ENCODE measurements around the gene TMEM154. TPM values are rescaled to one million over a fixed set of nuclear protein-coding genes. Genes with fewer than 3 reads are reported as not detected.
"Not testable (repeated sequence)": the region's sequence is repeated elsewhere in the genome, so short reads cannot be mapped to it uniquely, and the experiment has no call there.

Gene TMEM154
- total RNA-seq, 1 donor from 2014 or later: 0.24 TPM

DNA sequence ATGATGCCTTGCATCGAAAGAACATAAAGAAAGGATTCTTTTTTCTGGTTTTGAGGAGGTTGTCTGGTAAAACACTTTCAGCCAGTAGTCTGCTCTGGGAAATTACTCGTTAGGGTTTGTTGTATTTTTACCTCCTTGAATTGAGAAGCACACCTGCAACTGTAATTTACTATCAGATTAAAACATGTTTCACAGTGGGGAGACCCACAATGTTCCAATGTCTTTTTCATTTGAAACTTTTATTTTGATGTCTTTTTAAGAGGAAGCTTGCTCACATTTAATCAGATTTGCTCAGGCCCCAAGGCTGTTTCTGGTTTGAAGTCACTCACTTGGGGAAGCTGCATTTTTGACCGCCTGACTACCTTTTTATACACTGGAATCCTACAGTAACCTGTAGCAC is 12.0 kb downstream of the TMEM154 start:
- no peak for DNase-seq (ENCODE audit: low read depth)

DNA sequence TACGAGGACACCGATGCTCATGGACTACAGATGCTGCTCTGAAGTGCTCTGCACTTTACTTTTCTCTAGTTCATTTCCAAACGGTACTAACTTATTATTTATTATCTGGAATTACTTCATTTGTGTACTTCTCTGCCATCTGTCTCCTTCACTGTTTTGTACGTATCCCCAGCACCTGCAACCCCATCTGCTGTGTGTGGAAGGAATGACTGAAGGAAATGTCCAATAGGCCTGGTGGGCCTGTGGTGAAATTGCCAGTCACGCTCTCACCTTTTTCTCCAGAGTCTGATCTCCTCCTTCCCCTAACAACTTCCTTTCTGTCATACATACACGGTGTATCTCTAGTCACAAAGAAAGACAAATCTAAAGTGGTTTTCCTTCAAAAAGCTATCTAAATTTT is 12.9 kb downstream of the TMEM154 start:
- DNase-seq (ENCODE audit: low read depth): no peak

DNA sequence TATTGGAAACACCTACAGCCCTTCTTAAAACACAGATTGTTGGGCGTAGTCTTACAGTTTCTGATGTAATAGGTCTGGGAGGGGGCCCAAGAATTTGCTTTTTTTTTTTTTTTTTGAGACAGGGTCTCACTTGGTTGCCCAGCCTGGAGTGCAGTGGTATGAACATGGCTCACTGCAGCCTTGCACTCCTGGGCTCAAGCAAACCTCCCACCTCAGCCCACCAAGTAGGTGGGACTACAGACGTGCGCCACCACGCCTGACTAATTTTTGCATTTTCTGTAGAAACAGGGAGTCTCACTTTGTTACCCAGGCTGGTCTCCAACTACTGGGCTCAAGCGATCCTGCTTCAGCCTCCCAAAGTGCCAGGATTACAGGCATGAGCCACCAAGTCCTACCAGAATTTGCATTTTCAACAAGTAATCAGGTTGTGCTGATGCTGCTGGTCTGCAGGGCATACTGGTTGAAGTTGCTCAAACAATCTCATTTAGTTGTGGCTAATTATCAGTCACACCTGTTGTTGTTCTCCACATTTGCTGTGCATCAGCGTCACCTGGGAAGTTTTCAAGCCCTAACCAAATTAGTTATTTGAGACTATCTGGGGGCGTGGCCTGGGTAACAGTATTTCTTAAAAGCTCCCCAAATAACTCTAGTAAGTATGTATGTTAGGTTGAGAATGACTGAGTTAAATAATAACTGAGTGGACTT is 14.0 kb downstream of the TMEM154 start:
- DNase-seq (ENCODE audit: low read depth): no peak

DNA sequence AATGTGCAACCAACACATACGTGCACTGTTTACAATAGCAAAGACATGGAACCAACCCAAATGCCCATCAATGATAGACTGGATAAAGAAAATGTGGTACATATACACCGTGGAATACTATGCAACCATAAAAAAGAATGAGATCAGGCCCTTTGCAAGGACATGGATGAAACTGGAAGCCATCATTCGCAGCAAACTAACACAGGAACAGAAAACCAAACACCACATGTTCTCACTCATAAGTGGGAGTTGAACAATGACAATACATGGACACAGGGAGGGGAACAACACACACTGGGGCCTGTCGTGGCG is 15.8 kb downstream of the TMEM154 start:
- DNase-seq (ENCODE audit: low read depth): not testable (repeated sequence)

DNA sequence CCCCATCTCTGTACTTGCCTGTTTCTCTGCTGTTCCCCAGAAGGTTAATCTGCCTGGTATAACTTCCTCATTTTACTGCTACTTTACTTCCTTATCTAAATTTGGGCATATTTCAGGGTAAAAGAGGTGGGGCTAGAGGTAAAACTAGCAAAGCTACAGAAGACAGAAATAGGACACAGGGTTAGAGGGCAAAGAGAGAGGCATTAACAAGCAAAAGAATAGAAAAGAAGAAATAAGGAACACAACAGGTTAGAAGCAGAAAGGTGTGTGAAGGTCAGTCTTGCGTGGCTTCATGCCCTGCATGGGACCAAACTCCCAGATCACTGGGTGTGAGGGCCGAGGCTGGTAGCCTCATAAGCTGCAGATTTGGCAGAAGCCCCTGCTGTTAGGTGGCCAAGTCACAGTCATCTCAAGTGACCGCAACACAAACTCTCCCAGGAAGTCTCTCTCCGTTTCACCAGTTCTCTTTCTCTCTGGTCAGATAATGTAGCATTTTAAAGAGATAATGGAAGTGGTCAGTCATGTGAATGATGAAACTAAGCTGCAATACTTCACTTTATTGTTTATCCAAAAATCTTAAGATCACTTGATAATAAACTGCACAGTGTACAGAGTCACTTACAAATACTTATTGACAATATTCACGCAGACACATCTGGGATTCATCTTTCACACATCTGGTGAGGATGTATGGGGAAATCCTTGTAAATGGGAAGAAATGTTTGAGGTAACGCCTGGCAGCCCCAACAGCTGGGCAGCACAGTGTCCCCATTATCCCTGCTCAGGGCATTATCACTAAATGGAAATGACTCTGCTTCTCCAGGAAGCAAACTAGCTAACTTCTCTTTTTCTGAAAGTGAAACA is 16.4 kb downstream of the TMEM154 start:
- no peak for DNase-seq (ENCODE audit: low read depth)

GRCh38 chr4:152661649-152662048 is 18.1 kb downstream of the TMEM154 start:
- no peak for DNase-seq (ENCODE audit: low read depth)

- no peak for DNase-seq (ENCODE audit: low read depth)
Measured at GRCh38 chr4:152660526-152660925, 19.3 kb downstream of the TMEM154 start.

GRCh38 chr4:152659806-152660205 is 20.0 kb downstream of the TMEM154 start:
- DNase-seq (ENCODE audit: low read depth): peak; percentile 49

DNA sequence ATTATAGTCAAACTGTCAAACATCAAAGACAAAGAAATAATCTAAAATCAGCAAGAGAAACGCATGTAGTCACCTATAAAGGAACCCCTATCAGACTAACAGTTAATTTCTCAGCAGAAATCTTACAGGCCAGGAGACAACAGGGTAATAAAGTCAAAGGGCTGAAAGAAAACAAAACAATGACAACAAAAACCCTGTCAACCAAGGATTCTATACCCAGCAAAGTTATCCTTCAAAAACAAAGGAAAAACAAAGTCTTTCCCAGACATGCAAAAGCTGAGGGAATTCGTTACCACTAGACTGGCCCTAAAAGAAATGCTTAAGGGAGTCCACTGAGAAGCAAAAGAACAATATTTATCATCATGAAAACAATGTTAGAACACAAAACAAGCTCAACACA is 22.1 kb downstream of the TMEM154 start:
- no peak for DNase-seq (ENCODE audit: low read depth)

- DNase-seq (ENCODE audit: low read depth): no peak
Measured at GRCh38 chr4:152655272-152656129, 24.3 kb downstream of the TMEM154 start.

GRCh38 chr4:152652102-152652501 is 27.7 kb downstream of the TMEM154 start:
- no peak for DNase-seq (ENCODE audit: low read depth)

DNA sequence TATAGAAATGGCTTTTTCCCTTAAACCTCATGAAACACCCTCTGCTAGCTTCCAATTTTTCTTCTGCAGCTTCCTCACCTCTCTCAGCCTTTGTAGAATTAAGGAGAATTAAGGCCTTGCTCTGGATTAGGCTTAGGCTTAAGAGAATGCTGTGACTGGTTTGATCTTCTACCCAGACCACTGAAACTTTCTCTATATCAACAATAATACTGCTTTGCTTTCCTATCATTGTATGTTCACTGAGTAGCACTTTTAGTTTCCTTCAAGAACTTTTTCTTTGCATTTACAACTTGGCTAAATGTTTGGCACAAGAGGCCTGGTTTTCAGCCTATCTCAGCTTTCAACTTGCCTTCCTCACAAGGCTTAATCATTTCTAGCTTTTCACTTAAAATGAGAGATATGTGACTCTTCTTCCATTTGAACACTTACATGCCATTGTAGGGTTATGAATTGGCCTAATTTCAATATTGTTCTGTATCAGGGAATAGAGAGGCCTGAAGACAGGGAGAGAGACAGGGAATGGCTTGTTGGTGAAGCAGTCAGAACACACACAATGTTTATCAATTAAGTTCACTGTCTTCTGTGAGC is 28.2 kb downstream of the TMEM154 start:
- DNase-seq (ENCODE audit: low read depth): no peak

DNA sequence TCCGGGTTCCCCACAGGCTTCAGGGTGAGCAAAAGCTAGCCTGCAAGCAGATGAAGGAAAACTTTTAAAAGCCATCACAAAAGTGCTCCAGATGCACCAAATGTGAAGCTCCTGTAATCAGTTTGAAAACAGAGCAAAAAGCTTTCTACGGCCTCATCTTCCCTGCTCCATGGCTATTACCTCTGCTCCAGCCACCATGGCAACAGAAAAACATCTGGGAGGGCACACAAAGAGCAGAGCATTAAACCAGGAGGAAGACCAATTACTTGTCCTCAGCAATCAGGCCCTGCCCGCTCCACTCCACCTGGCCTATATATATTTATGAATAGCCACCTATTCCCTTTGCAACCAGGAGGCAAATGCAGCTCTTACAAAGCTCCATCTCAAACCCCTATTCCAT is 33.6 kb downstream of the TMEM154 start:
- no peak for DNase-seq (ENCODE audit: low read depth)

DNA sequence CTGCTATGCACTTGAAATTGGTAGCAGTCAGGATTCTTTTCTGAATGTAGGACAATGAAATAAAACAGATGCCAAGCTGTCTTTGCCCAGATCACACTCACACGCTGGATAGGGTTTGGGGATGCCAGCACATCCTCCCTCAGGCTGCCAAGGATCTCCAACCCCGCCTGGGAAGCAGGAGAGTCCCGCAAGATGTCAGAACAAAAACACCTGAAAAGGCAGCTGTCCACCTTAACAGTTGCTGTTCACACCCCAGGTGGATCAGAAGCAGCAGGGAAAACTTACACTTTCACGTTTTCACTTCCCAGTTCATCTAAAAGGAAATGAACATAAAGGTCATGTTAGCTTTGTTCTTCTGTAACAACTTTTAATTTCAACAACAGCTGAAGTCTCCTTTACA is 35.7 kb downstream of the TMEM154 start:
- DNase-seq (ENCODE audit: low read depth): no peak

- DNase-seq (ENCODE audit: low read depth): no peak
Measured at GRCh38 chr4:152643153-152644035, 36.4 kb downstream of the TMEM154 start.

- peak; percentile 43 for DNase-seq (ENCODE audit: low read depth)
Measured at GRCh38 chr4:152640058-152640921, 39.5 kb downstream of the TMEM154 start.

DNA sequence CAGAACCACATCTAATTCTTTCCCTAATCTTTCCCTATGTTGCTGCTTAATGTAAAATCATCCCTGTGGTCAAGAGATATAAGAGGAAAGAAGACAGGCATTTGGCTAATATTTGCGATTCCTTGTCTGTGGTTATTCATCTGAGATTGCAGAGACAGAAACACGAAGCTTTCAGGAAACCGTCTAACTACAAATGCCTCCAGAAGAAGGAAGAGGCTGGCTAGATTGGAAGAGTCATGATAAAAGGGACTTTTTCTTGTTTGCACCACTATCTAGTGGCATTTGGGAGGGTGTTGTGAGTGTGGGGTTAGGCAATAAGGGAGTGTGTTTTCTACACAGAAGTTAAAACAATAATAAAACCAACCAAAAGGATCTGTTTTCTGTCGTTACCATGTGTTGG is 43.9 kb downstream of the TMEM154 start:
- DNase-seq (ENCODE audit: low read depth): no peak

- no peak for DNase-seq (ENCODE audit: low read depth)
Measured at GRCh38 chr4:152634110-152634760, 45.6 kb downstream of the TMEM154 start.

- DNase-seq (ENCODE audit: low read depth): no peak
Measured at GRCh38 chr4:152633118-152633517, 46.7 kb downstream of the TMEM154 start.

All from myocyte (in vitro differentiated cells).